ENCODE results near the gene NEUROD4. TPM values are rescaled to one million over a fixed set of nuclear protein-coding genes. Genes with fewer than 3 reads are reported as not detected.

NEUROD4 gene
- total RNA-seq, 1 donor from 2014 or later = not detected

- DNase-seq (ENCODE audit: low read depth) = no peak
- TF ChIP-seq CTCF (IDR thresholded peaks at IDR 0.05; ENCODE audit: insufficient read depth, low read length, poor library complexity, severe bottlenecking) = no peak
- Histone ChIP-seq H3K4me3 (ENCODE audit: low read depth, low read length) (no peak overlapping the region), H3K36me3 (ENCODE audit: control insufficient read depth, insufficient read depth, low read length) (no peaks in the 10 kb centered on the region), H3K27me3 (ENCODE audit: control insufficient read depth, insufficient read depth, low read length) (peaks cover 4% of the 10 kb centered on the region)
These were observed 24.4 kb downstream of the NEUROD4 start for GRCh38 chr12:55044135-55044534.

- H3K4me3 ChIP-seq (ENCODE audit: low read depth, low read length) = no peak overlapping the region
- TF ChIP-seq CTCF (IDR thresholded peaks at IDR 0.05; ENCODE audit: insufficient read depth, low read length, poor library complexity, severe bottlenecking) = no peak
- no peak for DNase-seq (ENCODE audit: low read depth)
- H3K27me3 ChIP-seq (ENCODE audit: control insufficient read depth, insufficient read depth, low read length) = no peaks in the 10 kb centered on the region
- H3K36me3 ChIP-seq (ENCODE audit: control insufficient read depth, insufficient read depth, low read length) = no peaks in the 10 kb centered on the region
These were observed 29.9 kb downstream of the NEUROD4 start for GRCh38 chr12:55049676-55050075.

- Histone ChIP-seq H3K4me3 (ENCODE audit: low read depth, low read length) (no peak overlapping the region), H3K27me3 (ENCODE audit: control insufficient read depth, insufficient read depth, low read length) (no peaks in the 10 kb centered on the region), H3K36me3 (ENCODE audit: control insufficient read depth, insufficient read depth, low read length) (no peaks in the 10 kb centered on the region)
- no peak for TF ChIP-seq CTCF (IDR thresholded peaks at IDR 0.05; ENCODE audit: insufficient read depth, low read length, poor library complexity, severe bottlenecking)
- no peak for DNase-seq (ENCODE audit: low read depth)
These were observed 31.6 kb downstream of the NEUROD4 start for GRCh38 chr12:55051197-55051947.

GRCh38 chr12:55057481-55057880, 37.7 kb downstream of the NEUROD4 start:
- no peak for TF ChIP-seq CTCF (IDR thresholded peaks at IDR 0.05; ENCODE audit: insufficient read depth, low read length, poor library complexity, severe bottlenecking)
- DNase-seq (ENCODE audit: low read depth) = no peak
- H3K27me3 ChIP-seq (ENCODE audit: control insufficient read depth, insufficient read depth, low read length) = peaks cover 3% of the 10 kb centered on the region

GRCh38 chr12:55058082-55058481, 38.3 kb downstream of the NEUROD4 start:
- Histone ChIP-seq H3K27me3 (ENCODE audit: control insufficient read depth, insufficient read depth, low read length) (peaks cover 3% of the 10 kb centered on the region), H3K4me3 (ENCODE audit: low read depth, low read length) (no peak overlapping the region), H3K36me3 (ENCODE audit: control insufficient read depth, insufficient read depth, low read length) (no peaks in the 10 kb centered on the region)
- no peak for DNase-seq (ENCODE audit: low read depth)
- TF ChIP-seq CTCF (IDR thresholded peaks at IDR 0.05; ENCODE audit: insufficient read depth, low read length, poor library complexity, severe bottlenecking) = no peak

More at GRCh38 chr12:55057481-55057880, 37.7 kb downstream of the NEUROD4 start:
- H3K36me3 ChIP-seq (ENCODE audit: control insufficient read depth, insufficient read depth, low read length) = no peaks in the 10 kb centered on the region
- no peak overlapping the region for H3K4me3 ChIP-seq (ENCODE audit: low read depth, low read length)

GRCh38 chr12:55058776-55059175, 39.0 kb downstream of the NEUROD4 start:
- Histone ChIP-seq H3K27me3 (ENCODE audit: control insufficient read depth, insufficient read depth, low read length) (peaks cover 3% of the 10 kb centered on the region), H3K36me3 (ENCODE audit: control insufficient read depth, insufficient read depth, low read length) (no peaks in the 10 kb centered on the region), H3K4me3 (ENCODE audit: low read depth, low read length) (no peak overlapping the region)
- no peak for DNase-seq (ENCODE audit: low read depth)
- no peak for TF ChIP-seq CTCF (IDR thresholded peaks at IDR 0.05; ENCODE audit: insufficient read depth, low read length, poor library complexity, severe bottlenecking)
